Daoy (cell line): ENCODE results near the gene CYTH4. TPM values are rescaled to one million over a fixed set of nuclear protein-coding genes. Genes with fewer than 3 reads are reported as not detected.

Experiments used
- DNase-seq: peaks from one replicate; pipeline ENCODE4 v3.0.0-alpha.2; 2015; ENCODE audit warnings: low read depth
- total RNA-seq: library from RNA; depleted of rRNA; stranded (reverse); fragments of >200 nt; shearing (Covaris generic); gene quantifications from 2 replicates; pipeline ENCODE4 v1.2.3, GENCODE V29; 2014

Gene CYTH4
- total RNA-seq, 1 experiment from 2014 or later, result 1.7 TPM

DNA sequence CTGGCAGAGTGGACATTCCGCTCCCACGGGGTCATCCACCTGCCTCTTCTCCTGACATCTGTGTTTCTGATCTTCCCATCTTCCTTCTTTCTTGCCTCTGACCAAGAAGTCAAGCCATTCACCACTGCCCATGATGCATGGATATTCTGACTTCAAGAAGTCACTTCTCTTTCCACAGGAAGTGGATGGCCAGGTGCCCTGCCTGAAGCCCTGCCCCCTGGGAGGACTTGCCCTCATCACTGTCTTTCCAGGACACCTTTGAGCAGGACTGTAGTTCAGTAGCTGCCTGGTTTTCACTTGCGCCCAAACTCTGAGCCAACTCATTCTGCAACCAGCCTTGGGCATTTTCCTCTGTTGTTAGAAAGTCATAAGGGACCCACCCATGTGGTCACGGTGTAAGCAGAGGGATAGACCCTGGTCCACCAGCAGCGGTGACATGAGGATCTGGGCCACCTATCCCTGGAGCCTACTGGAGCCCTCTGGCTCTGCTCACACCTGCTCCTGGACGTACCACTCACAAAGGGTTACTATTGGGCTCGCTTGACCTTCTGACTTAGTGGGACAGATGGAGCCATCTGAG is 6.9 kb downstream of the CYTH4 start:
- no peak for DNase-seq

DNA sequence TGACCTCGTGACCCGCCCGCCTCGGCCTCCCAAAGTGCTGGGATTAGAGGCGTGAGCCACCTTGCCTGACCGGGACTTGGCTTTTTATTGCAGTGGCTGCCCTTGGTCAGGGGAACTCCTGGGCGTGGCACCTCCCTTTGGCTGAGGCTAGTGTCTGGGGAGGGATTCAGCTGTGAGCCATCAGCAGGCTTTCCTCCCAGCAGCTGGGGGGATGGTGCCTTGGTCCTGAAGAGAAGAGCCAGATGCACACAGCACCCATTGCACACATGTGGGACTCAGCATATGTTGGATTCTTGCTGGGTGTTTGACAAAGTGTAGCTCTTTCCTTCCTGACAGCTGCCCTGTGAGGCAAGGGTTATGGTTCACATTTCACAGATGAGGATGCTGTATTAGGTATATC is 8.4 kb downstream of the CYTH4 start:
- DNase-seq, result no peak

GRCh38 chr22:37291559-37292298 is 9.4 kb downstream of the CYTH4 start:
- DNase-seq, result no peak

- no peak for DNase-seq
Observed at GRCh38 chr22:37292641-37293040, 10.3 kb downstream of the CYTH4 start.

- DNase-seq, result no peak
Observed at GRCh38 chr22:37293172-37293571, 10.9 kb downstream of the CYTH4 start.

DNA sequence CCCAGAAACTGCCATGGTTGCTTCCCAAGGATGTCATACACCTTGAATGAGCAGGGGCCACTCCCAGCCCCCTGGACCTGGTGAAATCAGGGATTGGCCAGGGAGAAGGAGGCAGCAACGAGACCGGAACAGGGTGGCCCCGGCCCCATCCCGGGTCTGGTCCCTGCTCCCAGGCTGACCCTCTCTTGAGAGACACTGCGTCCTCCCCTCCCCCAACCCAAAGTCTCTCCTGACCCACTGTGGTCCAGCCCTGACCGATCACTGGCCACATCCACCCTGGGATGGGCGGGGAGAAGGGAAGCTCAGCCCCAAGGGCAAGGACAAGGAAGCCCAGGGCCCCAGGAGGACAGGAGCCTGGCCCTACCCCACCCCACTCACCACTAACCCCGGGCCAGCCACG is 12.4 kb downstream of the CYTH4 start:
- no peak for DNase-seq

DNA sequence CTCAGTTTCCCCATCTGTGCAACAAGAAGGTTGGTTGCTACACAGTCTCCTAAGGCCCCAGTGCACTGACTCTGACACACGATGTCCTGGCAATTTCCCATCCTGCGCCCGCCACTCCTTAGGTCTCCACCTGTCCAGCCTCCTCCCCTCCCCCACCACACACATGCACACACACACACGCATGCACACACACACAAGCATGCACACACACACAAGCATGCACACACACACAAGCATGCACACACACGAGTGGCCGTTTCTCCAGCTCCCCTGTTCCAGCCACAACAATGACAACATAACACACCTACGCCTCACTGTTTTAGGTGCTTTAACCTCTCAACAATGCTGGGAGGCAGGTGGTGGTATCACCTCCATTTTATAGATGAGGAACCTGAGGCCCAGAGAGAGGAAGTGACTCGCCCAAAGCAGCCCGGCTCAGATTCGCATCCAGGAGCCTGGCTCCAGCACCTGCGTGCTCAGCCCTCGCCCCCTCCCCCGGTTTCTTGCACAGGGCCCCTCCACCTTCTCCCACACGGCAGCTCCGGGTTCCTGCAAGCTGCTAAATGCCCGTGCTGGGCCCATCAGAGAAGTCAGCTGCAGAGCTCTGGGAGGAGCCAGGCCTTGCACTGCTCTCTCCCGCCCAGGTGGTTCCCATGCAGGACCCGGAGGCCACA is 13.0 kb downstream of the CYTH4 start:
- DNase-seq, result no peak

GRCh38 chr22:37295946-37296345 is 13.6 kb downstream of the CYTH4 start:
- DNase-seq, result no peak

- DNase-seq, result no peak
Observed at GRCh38 chr22:37298748-37299495, 16.6 kb downstream of the CYTH4 start.

DNA sequence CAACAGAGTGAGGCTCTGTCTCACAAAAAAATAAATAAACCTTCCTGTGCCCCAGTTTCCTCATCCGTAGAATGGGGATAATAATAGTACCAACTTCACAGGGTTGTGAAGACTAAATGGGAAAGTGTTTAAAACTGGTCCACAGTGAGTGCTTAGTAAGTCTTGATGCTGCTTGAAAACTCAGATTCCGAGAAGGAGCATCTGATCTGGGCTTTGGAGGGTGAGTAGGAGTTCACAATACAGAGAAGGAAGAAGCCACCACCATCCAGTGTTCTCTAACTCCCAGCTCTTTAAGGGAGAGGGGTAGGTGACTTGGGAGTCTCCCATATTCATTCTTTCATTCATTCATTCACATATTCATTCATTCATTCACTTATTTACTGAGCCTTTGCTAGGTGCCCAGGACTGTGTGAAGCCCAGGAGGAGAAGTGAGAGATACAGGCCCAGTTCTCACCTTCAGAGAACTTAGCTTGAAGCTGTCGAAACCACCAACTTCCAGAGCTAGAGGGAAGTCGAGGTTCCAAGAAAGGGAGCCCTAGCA is 17.7 kb downstream of the CYTH4 start:
- DNase-seq, result no peak

DNA sequence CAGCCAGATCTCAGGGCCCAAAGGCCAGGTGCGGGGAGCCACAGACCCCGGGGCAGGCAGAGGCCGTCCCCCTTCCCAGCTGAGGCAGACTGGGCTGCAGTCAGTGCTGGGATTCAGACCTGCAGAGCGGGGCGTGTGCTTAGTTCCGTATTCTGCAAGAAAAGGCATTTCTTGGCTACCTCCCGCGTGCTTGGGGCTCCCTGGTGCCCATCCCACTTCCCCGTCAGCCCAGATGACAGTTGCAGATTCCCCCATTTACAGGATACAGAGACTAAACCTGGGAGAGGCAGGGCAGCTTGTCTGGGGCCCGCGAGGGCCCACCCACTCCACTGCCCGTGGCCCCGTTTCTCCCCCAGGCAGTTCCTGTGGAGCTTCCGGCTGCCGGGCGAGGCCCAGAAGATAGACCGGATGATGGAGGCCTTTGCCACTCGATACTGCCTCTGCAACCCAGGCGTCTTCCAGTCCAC is 18.3 kb downstream of the CYTH4 start:
- DNase-seq, result no peak

DNA sequence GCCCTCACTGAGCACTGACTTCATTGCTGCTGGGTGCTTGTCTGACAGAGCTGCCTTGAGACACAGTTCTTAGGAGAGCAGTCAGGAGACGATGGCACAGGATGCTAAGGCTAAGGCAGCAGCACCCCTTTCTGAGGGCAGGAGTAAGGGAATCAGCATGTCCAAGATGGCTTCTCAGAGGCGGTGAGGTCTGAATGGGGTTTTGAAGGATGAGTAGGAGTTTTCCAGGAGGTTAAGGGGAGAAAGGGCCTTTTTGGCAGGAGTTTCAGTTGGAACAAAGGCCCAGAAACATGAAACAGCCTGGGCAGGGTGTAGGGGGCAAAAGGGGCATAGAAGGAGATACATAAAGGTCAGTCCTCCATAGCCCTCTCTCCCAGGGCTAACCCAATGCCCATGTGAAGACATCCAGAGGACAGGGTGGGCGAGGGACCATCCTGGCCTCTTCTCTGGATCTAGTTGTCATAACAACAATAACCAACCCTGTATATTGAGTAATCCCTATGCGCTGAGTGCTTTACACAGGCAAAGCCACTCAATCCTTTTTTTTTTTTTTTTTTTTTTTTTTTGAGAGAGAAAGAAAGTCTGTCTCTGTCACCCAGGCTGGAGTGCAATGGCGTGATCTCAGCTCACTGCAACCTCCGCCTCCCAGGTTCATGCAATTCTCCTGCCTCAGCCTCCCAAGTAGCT is 19.0 kb downstream of the CYTH4 start:
- DNase-seq, result no peak

GRCh38 chr22:37302674-37303555 is 20.6 kb downstream of the CYTH4 start:
- no peak for DNase-seq

DNA sequence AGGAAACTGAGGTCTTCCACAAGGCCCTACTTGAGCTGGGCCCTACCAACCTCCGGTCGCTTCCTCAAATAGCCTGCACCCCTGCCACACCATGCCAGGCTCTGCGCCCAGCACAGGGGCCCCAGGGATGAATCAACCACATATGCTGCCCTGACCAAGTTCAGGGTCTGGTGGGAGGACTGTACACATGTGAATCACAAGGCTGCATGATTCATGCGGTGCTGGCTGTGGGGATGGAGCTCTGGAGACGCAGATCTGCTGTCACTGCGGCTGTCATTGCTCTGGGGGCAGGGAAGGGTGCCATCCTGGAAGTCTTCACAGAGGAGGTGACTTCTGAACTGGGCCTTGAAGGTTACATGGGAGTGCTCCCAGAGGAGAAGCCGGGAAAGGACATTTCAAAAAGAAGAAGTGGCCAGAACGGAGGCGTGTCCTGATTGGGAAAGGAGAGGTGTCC is 21.5 kb downstream of the CYTH4 start:
- peak; percentile 95 for DNase-seq

GRCh38 chr22:37304595-37305343 is 22.5 kb downstream of the CYTH4 start:
- DNase-seq, result peak; percentile 68

DNA sequence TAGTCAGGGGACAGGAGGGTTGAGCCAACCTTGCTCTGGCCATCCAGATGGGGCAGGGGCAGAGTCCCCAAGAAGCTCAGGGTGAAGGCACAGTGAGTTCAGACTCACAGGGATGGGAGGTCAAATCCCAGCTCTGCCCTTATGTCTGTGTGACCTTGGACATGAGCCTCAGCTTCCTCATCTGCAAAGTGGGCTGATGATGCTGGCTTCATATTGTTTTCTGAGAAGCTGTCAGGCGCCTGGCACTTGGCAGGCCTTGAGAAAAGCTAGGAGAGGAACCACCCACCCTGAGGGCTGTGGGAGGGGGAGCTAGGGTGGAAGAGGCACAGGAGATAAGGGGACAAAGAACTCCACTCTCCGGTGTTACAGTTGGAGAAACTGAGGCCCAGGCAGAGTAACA is 23.6 kb downstream of the CYTH4 start:
- DNase-seq, result no peak

DNA sequence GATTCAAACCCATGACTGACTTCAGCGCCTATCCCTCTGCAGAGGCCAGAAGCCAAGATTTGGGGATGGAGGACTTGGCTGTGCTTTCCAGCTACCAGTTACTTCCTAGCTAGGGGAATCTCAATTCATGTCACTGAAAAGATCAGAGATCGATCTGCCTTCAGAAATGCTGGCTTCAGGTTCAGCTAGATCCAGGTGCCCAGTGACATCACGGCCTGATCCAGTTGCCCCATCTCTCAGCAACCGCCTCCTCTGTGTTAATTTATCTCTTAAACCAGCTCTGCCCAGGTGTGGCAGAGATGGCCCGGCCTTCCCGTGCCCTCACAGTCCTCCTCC is 24.2 kb downstream of the CYTH4 start:
- no peak for DNase-seq

GRCh38 chr22:37308385-37309200 is 26.3 kb downstream of the CYTH4 start:
- no peak for DNase-seq
